Vagina (tissue), 2 donors: ENCODE data around the gene PTPRE.

Source experiments
- CTCF ChIP-seq, 3 experiments: fragments of 450-650 bp in 2 of 3; fragments of 200-600 bp in 1 of 3; sonication (generic) in 1 of 3; IDR thresholded peaks; one replicate each; pipeline ENCODE4 v1.5.1; 2017 to 2019; ENCODE audit warnings: antibody characterized with exemption in 3 of 3, mild to moderate bottlenecking in 2 of 3, moderate library complexity in 2 of 3
- POLR2A ChIP-seq, 2 donors: fragments of 450-650 bp; IDR thresholded peaks; one replicate each; pipeline ENCODE4 v1.6.1; 2017; ENCODE audit warnings: antibody characterized with exemption in 2 of 2, mild to moderate bottlenecking in 2 of 2, moderate library complexity in 2 of 2
- POLR2AphosphoS5 ChIP-seq, 2 donors: sonication (generic); formaldehyde crosslinking; IDR thresholded peaks; one replicate each; pipeline ENCODE4 v1.9.0; 2017; ENCODE audit warnings: antibody characterized with exemption in 2 of 2, mild to moderate bottlenecking in 2 of 2, low read depth in 1 of 2; ENCODE audit not compliant: insufficient read depth in 1 of 2

GRCh38 chr10:128053356-128053755 lies 146.5 kb downstream of the PTPRE start:
- TF ChIP-seq POLR2A (IDR thresholded peaks at IDR 0.05) (no peak), CTCF (IDR thresholded peaks at IDR 0.05) (no peak), POLR2AphosphoS5 (IDR thresholded peaks at IDR 0.05; ENCODE audit: insufficient read depth in 1 of 2, low read depth in 1 of 2) (no peak)
